ES-I3 (cell line): ENCODE data around the gene ST8SIA6.

ENCODE experiments used
- H3K36me3 ChIP-seq: 2 replicates; pipeline ENCODE4 v1.6.1; 2013; ENCODE audit warnings: mild to moderate bottlenecking, low read length, control low read depth, moderate library complexity; ENCODE audit not compliant: insufficient read depth
- H3K4me1 ChIP-seq: 2 replicates; pipeline ENCODE4 v1.6.1; 2013; ENCODE audit warnings: mild to moderate bottlenecking, control low read depth, low read length; ENCODE audit not compliant: insufficient read depth
- H3K9ac ChIP-seq: 2 replicates; pipeline ENCODE4 v1.6.1; 2013; ENCODE audit warnings: low read depth, mild to moderate bottlenecking, low read length, moderate library complexity
- H3K9me3 ChIP-seq: 2 replicates; pipeline ENCODE4 v1.6.1; 2013; ENCODE audit warnings: mild to moderate bottlenecking, low read length, moderate library complexity; ENCODE audit not compliant: control insufficient read depth, insufficient read depth

ST8SIA6 gene

GRCh38 chr10:17286562-17287550 is 167.5 kb downstream of the ST8SIA6 start:
- H3K36me3 ChIP-seq = no peaks in the 10 kb centered on the region
- H3K4me1 ChIP-seq = no peaks in the 10 kb centered on the region
- H3K9ac ChIP-seq = no peak overlapping the region
- peaks cover 6% of the 10 kb centered on the region for H3K9me3 ChIP-seq

- Histone ChIP-seq H3K36me3 (no peaks in the 10 kb centered on the region), H3K4me1 (no peaks in the 10 kb centered on the region), H3K9ac (no peak overlapping the region), H3K9me3 (peaks cover 10% of the 10 kb centered on the region)
These were observed 172.1 kb downstream of the ST8SIA6 start for GRCh38 chr10:17282311-17282710.

- H3K36me3 ChIP-seq = no peaks in the 10 kb centered on the region
- H3K9ac ChIP-seq = no peak overlapping the region
- H3K4me1 ChIP-seq = no peaks in the 10 kb centered on the region
- H3K9me3 ChIP-seq = peaks cover 19% of the 10 kb centered on the region
These were observed 175.7 kb downstream of the ST8SIA6 start for GRCh38 chr10:17278607-17279240.

- Histone ChIP-seq H3K9ac (no peak overlapping the region), H3K36me3 (no peaks in the 10 kb centered on the region), H3K9me3 (peaks cover 12% of the 10 kb centered on the region), H3K4me1 (no peaks in the 10 kb centered on the region)
These were observed 177.5 kb downstream of the ST8SIA6 start for GRCh38 chr10:17276756-17277424.

GRCh38 chr10:17273403-17273802 is 181.0 kb downstream of the ST8SIA6 start:
- Histone ChIP-seq H3K4me1 (no peaks in the 10 kb centered on the region), H3K36me3 (no peaks in the 10 kb centered on the region), H3K9ac (no peak overlapping the region), H3K9me3 (peaks cover 9% of the 10 kb centered on the region)

- Histone ChIP-seq H3K36me3 (no peaks in the 10 kb centered on the region), H3K9ac (no peak overlapping the region), H3K9me3 (peaks cover 9% of the 10 kb centered on the region), H3K4me1 (no peaks in the 10 kb centered on the region)
These were observed 181.7 kb downstream of the ST8SIA6 start for GRCh38 chr10:17272648-17273047.
